ENCODE results near the gene TSPAN8. TPM values are rescaled to one million over a fixed set of nuclear protein-coding genes. Genes with fewer than 3 reads are reported as not detected.

The TSPAN8 gene
- total RNA-seq, 4 donors from 2014 or later, result 21.0 to 117 (median 58.6) TPM

DNA sequence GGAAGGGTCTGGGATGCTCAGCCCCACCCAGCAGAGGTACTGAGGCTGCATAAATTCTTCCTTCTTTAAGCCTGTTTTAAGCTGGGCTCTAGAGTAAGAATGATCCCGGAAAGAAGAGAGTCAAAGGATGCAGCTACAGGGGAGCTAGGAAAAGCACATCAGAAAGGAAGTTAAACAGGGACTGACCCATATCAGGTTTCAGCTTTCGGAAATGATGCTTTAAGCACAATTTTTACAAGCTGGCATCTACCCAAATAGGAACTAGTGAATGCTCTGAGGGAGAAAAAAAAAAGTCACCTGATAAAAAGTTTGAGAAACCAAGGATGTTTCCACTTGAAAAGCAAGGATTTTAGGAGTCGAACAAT, 22.0 kb downstream of the TSPAN8 start:
- no peaks in the 10 kb centered on the region for H3K9me3 ChIP-seq
- peaks cover 0 to 15% of the 10 kb centered on the region in 2 donors for H3K36me3 ChIP-seq
- peaks cover 4 to 7% of the 10 kb centered on the region in 2 donors for H3K4me1 ChIP-seq
- intact Hi-C loops (cut with DNase I; ENCODE audit: low total_unique reads) (no loop called here), in situ Hi-C loops (cut with MboI; ENCODE audit: low sequenced_read_pairs in 4 of 4) (no loop called here)
- H3K27ac ChIP-seq, result no peak overlapping the region
- TF ChIP-seq POLR2A (IDR thresholded peaks at IDR 0.05) (no peak), CTCF (IDR thresholded peaks at IDR 0.05 in 4 of 5, conservative IDR thresholded peaks at IDR 0.05 in 1 of 5) (no peak)
- no peak for DNase-seq
- H3K4me3 ChIP-seq, result no peak overlapping the region
- H3K27me3 ChIP-seq, result no peaks in the 10 kb centered on the region
- ATAC-seq, result no peak

DNA sequence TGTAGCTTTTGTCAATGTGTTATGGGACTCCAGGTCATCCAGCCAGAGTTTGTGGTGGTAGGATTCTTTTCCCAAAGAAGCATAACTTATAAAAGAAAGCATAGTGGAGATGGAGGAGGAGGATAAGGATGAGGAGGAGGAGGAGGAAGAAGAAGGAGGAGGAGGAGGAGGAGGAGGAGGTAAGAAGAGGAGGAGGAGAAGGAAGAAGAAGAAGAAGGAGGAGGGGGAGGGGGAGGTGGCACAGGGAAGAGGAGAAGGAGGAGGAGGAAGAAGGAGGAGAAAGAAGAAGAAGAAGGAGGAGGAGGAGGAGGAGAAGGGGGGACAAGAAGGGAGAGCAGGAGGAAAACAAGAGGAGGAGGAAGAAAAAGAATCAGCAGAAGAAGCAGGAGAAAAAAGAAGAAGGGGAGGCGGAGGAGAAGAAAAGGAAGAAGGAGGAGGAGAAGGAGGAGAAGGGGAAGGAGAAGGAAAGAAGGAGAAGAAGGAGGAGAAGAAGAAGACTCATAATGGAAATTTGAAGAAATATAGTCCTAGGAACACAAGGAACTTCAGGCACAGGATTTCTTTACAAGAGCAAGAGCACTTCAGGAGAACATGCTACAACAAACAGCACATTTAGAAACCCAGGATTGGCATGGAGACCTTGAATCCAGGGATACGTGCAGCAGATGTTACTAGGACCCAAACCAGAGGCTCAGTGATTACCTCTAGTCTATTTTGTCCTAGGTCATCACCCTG, 22.6 kb downstream of the TSPAN8 start:
- H3K27ac ChIP-seq, result no peak overlapping the region
- intact Hi-C loops (cut with DNase I; ENCODE audit: low total_unique reads) (no loop called here), in situ Hi-C loops (cut with MboI; ENCODE audit: low sequenced_read_pairs in 4 of 4) (no loop called here)
- TF ChIP-seq POLR2A (IDR thresholded peaks at IDR 0.05), result no peak
- TF ChIP-seq CTCF (IDR thresholded peaks at IDR 0.05 in 4 of 5, conservative IDR thresholded peaks at IDR 0.05 in 1 of 5), result no peak
- peaks cover 0 to 2% of the 10 kb centered on the region in 2 donors for H3K4me1 ChIP-seq
- no peaks in the 10 kb centered on the region for H3K9me3 ChIP-seq
- no peaks in the 10 kb centered on the region for H3K27me3 ChIP-seq
- peaks cover 0 to 15% of the 10 kb centered on the region in 2 donors for H3K36me3 ChIP-seq
- ATAC-seq (no peak), DNase-seq (no peak)
- H3K4me3 ChIP-seq, result no peak overlapping the region

GRCh38 chr12:71134405-71134804, 23.4 kb downstream of the TSPAN8 start:
- no peaks in the 10 kb centered on the region for H3K9me3 ChIP-seq
- no peak overlapping the region for H3K27ac ChIP-seq
- no peaks in the 10 kb centered on the region for H3K4me1 ChIP-seq
- no peak overlapping the region for H3K4me3 ChIP-seq
- DNase-seq (no peak), ATAC-seq (no peak)
- peaks cover 0 to 15% of the 10 kb centered on the region in 2 donors for H3K36me3 ChIP-seq
- in situ Hi-C loops (cut with MboI; ENCODE audit: low sequenced_read_pairs in 4 of 4) (no loop called here), intact Hi-C loops (cut with DNase I; ENCODE audit: low total_unique reads) (no loop called here)
- H3K27me3 ChIP-seq, result no peaks in the 10 kb centered on the region
- TF ChIP-seq POLR2A (IDR thresholded peaks at IDR 0.05), result no peak
- no peak for TF ChIP-seq CTCF (IDR thresholded peaks at IDR 0.05 in 4 of 5, conservative IDR thresholded peaks at IDR 0.05 in 1 of 5)

DNA sequence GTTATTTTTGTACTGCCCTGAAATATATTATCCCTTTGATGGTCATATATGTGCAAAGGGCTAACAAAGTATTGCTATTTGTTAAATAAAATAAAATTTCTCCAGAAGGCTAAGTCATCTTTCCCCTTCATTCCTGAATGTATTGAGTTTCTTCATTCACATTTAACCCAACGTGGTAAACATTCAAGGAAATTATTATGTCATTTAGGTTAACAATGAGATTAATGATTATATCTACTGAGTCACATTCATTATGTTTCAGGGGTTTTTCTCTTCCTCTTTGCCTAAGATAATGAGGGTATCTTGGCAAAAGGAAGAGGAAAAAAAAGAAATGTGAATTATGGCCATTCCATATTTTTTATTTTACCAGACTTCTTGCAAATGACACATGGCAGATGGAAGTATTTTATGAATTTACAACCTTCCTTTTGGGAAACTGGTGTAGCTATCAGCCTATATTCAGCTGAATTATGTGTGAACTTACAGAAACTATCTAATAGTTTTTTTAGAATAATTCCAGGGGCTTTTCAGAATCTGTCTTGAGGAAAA, 27.2 kb downstream of the TSPAN8 start:
- H3K4me1 ChIP-seq, result no peaks in the 10 kb centered on the region
- no peak overlapping the region for H3K4me3 ChIP-seq
- in situ Hi-C loops (cut with MboI; ENCODE audit: low sequenced_read_pairs in 4 of 4), result no loop called here
- H3K27me3 ChIP-seq, result no peaks in the 10 kb centered on the region
- H3K36me3 ChIP-seq, result peaks cover 0 to 15% of the 10 kb centered on the region in 2 donors
- H3K27ac ChIP-seq, result no peak overlapping the region
- H3K9me3 ChIP-seq, result no peaks in the 10 kb centered on the region
- TF ChIP-seq CTCF (IDR thresholded peaks at IDR 0.05 in 4 of 5, conservative IDR thresholded peaks at IDR 0.05 in 1 of 5), result no peak
- no peak for TF ChIP-seq POLR2A (IDR thresholded peaks at IDR 0.05)
- DNase-seq, result no peak
- no peak for ATAC-seq
- intact Hi-C loops (cut with DNase I; ENCODE audit: low total_unique reads), result no loop called here
